Fibroblast of lung (primary cell): Measurements from ENCODE around the gene KSR2.

Source experiments
- CTCF ChIP-seq, 2 donors: IDR thresholded peaks in 1 of 2; conservative IDR thresholded peaks in 1 of 2; 1 replicate in 1 of 2; 2 replicates in 1 of 2; pipeline ENCODE4 v1.5.1; 2011 to 2012; ENCODE audit warnings: low read length in 2 of 2, control low read depth in 1 of 2, inconsistent platforms in 1 of 2, low read depth in 1 of 2, mild to moderate bottlenecking in 1 of 2
- EZH2 ChIP-seq: IDR thresholded peaks from 2 replicates; pipeline ENCODE4 v1.5.1; 2012; ENCODE audit warnings: low read length, control low read depth, mild to moderate bottlenecking; ENCODE audit errors: missing control alignments

DNA sequence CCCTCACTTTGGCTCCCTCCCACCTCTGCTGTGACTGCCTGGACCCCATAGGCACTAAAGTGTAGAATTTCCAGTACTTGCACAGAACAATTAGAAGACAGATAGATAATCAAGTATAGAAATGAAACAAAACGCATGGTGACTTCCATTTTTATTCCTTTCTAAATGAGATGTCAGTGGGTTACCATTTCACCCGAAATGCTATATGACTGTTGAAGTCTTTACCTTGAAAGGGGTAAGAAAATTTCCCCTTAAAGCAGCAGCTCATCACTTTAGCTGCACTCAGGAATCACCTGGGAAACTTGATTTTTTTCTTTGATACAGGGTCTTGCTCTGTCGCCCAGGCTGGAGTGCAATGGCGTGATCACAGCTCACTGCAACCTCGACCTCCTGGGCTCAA lies 12.5 kb upstream of the KSR2 start:
- TF ChIP-seq CTCF (conservative IDR thresholded peaks at IDR 0.05 in 1 of 2, IDR thresholded peaks at IDR 0.05 in 1 of 2; ENCODE audit: low read depth in 1 of 2, low read length in 2 of 2): no peak
- TF ChIP-seq EZH2: no peak
